ENCODE data around the gene SUMF1. TPM values are rescaled to one million over a fixed set of nuclear protein-coding genes. Genes with fewer than 3 reads are reported as not detected.
A peak's percentile ranks its signal among the peaks of the same experiment; 100 is the strongest.

Gene SUMF1
- total and polyA plus RNA-seq, 2 donors (not counting 1 experiment from before 2014, with no cell fraction given) = 10.3 to 21.2 TPM

DNA sequence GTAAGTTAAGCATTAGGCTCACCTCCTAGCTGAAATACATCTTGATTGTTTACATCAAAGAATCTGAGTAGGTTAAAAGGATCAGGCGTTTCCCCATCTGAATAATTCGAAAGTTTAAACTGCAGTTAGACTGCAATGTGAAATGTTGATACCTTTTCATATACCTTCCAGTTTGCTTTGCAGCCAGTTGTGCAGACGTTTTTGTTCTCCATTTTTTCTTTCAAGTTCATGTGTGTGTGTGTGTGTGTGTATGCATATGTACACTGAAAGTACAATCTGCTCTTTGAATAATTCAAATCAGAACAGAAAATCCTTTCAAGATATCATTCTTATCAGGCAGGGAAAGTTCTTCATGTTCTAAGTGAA lies 29.0 kb upstream of the SUMF1 start:
- Histone ChIP-seq H3K9ac (ENCODE audit: low read length) (peak overlapping the region; percentile 96), H3K36me3 (replicated peaks in 1 of 2; ENCODE audit: control extremely low read depth in 1 of 2, control insufficient read depth in 1 of 2, extremely low read depth in 1 of 2, insufficient read depth in 2 of 2, low read length in 1 of 2) (peaks cover 2 to 48% of the 10 kb centered on the region in 2 experiments), H3K27me3 (replicated peaks in 1 of 4; ENCODE audit: control extremely low read depth in 1 of 4, control insufficient read depth in 3 of 4, insufficient read depth in 4 of 4, low read length in 3 of 4) (no peaks in the 10 kb centered on the region), H3K4me1 (ENCODE audit: control insufficient read depth in 2 of 2, insufficient read depth in 2 of 2, low read length in 2 of 2) (peaks cover 38 to 46% of the 10 kb centered on the region in 2 donors), H4K20me1 (ENCODE audit: control insufficient read depth, insufficient read depth, low read length, poor library complexity, severe bottlenecking) (peaks cover 12% of the 10 kb centered on the region), H3K27ac (ENCODE audit: low read length in 2 of 2) (peak overlapping the region in 1 of 2 donors; percentile 53), H3K4me2 (replicated peaks; ENCODE audit: low read depth, low read length, poor library complexity, severe bottlenecking) (peak overlapping the region; percentile 96), H3K4me3 (ENCODE audit: control extremely low read depth in 1 of 5, extremely low read depth in 1 of 5, insufficient read depth in 1 of 5, low read depth in 2 of 5, low read length in 4 of 5) (peak overlapping the region in 4 of 5 experiments; percentile 90 to 98 (median 92)), H3K9me3 (ENCODE audit: control extremely low read depth in 1 of 3, control insufficient read depth in 2 of 3, insufficient read depth in 1 of 3, low read length in 2 of 3) (no peaks in the 10 kb centered on the region), H2AFZ (ENCODE audit: insufficient read depth, low read depth, low read length, poor library complexity, severe bottlenecking) (no peak overlapping the region), H3K79me2 (ENCODE audit: control insufficient read depth, insufficient read depth, low read length) (peaks cover 85% of the 10 kb centered on the region)
- H3K4me1 Mint-ChIP-seq = peaks cover 61% of the 10 kb centered on the region
- intact Hi-C loops (cut with micrococcal nuclease) = loop anchor here (10.0 kb wide), 1 partner anchor 141 kb away; no protein-coding TSS in a partner anchor
- H3K27ac Mint-ChIP-seq = peak overlapping the region; percentile 69
- ChIA-PET CTCF (interaction anchor here (0.8 to 6.1 kb wide), 4 partner anchors 11 to 138 kb away, joined by 3 to 66 read pairs (median 34); no protein-coding TSS in a partner anchor), POLR2A (interaction anchor here (0.7 to 4.5 kb wide), 2 partner anchors 8 to 55 kb away, joined by 3 to 96 read pairs; no protein-coding TSS in a partner anchor)
- H3K4me3 Mint-ChIP-seq = peak overlapping the region; percentile 96
- no peaks in the 10 kb centered on the region for H3K27me3 Mint-ChIP-seq
- H3K9me3 Mint-ChIP-seq (ENCODE audit: insufficient read depth) = no peaks in the 10 kb centered on the region
- DNase-seq (no peak), ATAC-seq (ENCODE audit: low read depth) (no peak)
- TF ChIP-seq, protein P1, sequence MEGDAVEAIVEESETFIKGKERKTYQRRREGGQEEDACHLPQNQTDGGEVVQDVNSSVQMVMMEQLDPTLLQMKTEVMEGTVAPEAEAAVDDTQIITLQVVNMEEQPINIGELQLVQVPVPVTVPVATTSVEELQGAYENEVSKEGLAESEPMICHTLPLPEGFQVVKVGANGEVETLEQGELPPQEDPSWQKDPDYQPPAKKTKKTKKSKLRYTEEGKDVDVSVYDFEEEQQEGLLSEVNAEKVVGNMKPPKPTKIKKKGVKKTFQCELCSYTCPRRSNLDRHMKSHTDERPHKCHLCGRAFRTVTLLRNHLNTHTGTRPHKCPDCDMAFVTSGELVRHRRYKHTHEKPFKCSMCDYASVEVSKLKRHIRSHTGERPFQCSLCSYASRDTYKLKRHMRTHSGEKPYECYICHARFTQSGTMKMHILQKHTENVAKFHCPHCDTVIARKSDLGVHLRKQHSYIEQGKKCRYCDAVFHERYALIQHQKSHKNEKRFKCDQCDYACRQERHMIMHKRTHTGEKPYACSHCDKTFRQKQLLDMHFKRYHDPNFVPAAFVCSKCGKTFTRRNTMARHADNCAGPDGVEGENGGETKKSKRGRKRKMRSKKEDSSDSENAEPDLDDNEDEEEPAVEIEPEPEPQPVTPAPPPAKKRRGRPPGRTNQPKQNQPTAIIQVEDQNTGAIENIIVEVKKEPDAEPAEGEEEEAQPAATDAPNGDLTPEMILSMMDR (IDR thresholded peaks at IDR 0.05) = no peak
- TF ChIP-seq EZH2 (IDR thresholded peaks at IDR 0.05; ENCODE audit: borderline replicate concordance, insufficient read depth, low read depth, low read length, poor library complexity, severe bottlenecking) = no peak
- WGBS (ENCODE audit: insufficient coverage) = no CpG with 5 or more reads among the region's 3 CpGs
